A172 (cell line): ENCODE data around the gene TMEM100. TPM values are rescaled to one million over a fixed set of nuclear protein-coding genes. Genes with fewer than 3 reads are reported as not detected.

Source experiments
- DNase-seq: peaks from one replicate; pipeline ENCODE4 v3.0.0-alpha.2; 2015; ENCODE audit warnings: low spot score
- total RNA-seq: library from RNA; depleted of rRNA; stranded (reverse); fragments of >200 nt; shearing (Covaris generic); gene quantifications from 2 replicates; pipeline ENCODE4 v1.2.3, GENCODE V29; 2014; rRNA removed

TMEM100 gene, protein sequence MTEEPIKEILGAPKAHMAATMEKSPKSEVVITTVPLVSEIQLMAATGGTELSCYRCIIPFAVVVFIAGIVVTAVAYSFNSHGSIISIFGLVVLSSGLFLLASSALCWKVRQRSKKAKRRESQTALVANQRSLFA
- total RNA-seq = not detected in 2 replicates

DNA sequence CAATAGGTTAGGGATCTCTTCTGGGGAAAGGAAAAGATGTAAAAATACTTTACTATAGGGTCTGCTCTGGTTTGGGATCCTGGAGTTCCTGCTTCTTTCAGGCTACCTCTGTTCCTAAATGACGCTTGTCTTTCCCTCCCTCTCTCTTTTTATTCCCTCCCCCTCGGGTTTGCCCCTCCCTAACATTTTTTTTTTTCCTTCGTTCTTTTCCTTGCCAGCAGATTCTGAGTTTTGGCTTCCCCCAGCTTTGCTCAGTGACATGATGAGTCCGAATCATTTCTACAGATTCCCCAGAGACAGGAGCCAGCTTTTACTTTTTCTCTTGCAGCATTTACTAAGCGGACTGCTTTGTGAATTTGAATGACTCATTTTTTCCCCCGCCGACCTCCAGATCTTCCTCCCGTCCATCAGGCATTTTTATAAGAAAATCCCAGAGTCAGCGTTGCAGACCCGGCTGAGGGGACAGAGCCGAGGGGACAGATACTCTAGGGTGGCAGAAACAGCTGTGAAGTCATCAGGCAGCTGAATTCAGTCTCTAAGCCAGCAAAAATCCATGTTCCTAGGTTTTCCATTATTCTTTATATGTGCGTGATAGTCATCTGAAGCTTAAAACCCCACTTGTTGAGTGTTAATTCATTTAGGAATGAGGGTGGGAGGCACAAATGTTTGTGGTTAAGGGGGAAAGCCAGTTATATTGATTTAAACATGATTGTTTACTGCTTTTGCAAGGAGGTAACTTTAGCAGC, at the start of gene TMEM100:
TMEM100 (minus strand) TSS at position 123 of the 746 bp plus-strand sequence. CDS start 1,794 bp downstream, outside the sequence.
- DNase-seq = peak; percentile 47

DNA sequence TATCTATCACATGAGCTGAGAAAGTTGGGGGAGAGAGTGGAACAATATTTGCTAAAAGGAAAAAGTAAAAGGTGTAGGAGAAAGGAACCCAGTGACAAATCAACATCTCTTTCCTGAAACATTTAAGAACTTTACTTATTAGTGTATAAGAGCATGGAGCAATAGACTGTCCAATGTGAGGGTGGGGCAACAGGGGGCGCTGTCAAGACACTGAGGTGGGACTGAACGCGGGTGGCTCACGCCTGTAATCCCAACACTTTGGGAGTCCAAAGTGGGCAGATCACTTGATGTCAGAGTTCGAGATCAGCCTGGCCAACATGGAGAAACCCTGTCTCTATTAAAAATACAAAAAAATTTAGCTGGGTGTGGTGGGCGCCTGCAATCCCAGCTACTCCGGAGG, 49.4 kb upstream of the TMEM100 start:
- DNase-seq = no peak

DNA sequence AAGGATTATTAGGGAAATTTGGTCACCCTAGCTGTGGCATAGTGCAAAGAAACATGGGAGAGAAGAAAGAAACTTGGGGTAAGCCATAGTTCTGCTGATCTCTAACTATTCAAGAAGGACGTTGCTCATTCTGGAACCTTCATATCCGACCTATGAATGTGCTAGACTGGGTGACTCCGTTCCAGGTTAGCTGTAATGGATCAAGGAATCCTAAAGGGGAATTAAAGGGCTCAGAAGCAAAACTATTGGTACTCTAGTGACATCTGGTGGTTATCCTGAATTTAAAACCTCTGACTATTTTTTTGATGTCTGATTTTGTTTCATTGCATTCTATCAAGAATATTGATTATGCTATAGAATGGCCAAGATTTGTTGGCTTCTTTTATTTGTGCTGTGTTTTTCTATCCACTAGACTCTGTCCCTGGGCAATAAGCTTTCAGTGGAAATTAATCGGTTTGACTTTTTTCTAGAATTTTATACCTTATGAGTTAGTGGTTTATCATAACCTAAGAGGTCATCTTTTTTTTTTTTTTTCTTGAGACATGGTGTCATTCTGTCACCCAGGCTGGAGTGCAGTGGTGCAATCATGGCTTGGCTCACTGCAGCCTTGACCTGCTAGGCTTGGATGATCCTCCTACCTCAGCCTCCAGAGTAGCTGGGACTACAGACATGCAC, 47.7 kb upstream of the TMEM100 start:
- DNase-seq = peak; percentile 61

DNA sequence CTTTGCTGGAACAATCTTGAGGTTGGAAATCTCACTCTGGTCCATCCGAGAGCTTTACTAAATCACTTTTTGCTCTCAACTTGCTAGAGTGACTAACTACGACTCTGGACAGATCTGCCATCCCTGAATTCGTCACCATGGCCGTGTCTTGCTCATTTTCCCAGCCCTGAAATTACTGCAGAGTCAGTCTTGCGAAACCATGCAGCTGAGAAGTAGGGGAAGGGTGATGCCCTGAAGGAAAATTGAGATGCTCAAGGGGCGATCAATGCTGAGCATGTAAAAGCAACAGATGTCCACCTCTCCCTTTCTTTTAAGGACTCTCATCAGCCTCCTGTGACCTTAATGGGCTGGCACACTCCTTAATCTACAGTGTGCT, 46.9 kb upstream of the TMEM100 start:
- peak; percentile 27 for DNase-seq

DNA sequence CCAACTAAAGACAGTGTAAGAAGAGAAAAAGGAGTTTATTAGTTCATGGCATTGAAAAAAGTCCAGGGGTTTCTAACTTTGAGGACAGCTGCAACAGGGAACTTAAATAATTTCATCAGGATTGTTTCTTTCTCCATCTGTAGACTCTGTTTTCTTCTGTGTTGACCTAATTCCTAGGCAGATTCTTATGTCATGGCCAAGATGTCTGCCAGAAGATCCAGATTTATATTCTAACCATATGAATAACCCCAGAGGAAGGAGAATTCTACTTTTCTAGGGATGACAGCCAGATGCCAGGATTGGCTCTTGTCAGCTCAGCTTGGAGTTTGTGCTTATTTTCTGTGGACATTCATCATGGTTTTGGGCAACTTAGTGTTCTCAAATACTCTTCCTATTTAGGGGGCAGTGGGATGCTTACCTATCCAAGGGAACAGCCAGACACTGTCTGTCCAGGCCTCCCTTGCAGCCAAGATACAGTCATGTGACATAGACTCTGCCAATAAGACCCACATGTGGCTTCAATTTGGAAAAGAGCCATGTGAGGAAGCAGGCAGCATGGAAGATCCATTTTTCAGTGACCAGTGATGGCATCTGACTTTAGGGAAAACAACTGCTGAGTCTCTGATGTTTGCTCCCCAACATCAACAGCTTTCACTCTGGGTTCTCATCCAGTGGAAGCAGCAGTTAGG, 46.4 kb upstream of the TMEM100 start:
- no peak for DNase-seq

DNA sequence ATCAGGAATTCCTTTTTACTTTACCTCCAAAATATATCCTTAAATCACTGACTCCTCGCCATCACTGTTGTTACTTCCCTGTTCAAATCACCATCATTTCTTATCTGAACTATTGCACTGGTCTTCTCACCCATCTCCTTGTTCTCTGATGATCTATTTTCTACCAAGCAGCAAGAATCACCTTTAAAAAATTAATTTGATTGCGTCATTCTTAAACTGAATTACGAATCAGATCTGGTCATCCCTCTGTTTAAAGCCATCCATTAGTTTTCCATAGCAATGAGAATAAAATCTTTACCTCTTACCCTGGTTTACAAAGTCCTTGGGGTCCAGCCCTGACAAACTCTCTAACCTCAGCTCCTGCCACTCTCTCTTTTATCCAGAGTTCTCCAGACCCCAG, 42.8 kb upstream of the TMEM100 start:
- DNase-seq = no peak

DNA sequence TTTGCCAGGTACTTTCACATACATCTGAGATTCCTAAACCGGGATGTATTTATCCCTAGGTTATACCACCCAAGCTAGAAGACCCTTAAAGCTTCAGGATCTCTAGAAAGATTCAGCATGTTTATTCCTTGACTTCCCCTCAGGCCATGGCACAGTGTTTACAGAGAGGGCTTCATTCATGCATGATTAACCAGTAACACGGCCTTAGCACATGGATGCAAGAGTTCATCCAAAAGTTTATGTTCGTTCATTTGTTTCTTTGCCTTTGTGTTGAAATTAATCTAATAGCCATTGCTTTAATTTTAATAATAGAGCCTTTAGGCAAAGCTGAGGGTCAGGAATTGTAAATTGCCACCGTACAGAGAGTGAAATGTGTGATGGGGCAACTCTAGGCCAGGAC, 41.9 kb upstream of the TMEM100 start:
- DNase-seq = no peak

DNA sequence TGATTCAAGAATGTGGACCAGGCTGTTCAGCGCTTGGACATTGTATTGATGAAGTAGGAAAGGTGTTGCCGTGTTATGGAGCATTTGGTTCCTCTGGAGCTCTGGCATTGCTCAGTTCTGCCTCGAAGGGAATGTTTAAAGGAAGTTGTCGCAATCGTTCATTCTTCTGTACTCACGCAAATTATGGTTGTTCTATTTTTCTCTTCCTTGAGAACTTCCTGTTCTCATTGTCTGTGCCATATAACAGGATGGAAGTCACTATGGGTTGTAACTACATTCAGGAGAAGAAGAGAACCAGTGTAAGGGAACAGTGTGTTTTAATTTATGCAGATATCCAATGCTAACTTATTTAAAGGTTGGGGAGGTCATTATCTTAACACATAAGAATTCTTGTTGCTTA, 41.2 kb upstream of the TMEM100 start:
- DNase-seq = no peak

DNA sequence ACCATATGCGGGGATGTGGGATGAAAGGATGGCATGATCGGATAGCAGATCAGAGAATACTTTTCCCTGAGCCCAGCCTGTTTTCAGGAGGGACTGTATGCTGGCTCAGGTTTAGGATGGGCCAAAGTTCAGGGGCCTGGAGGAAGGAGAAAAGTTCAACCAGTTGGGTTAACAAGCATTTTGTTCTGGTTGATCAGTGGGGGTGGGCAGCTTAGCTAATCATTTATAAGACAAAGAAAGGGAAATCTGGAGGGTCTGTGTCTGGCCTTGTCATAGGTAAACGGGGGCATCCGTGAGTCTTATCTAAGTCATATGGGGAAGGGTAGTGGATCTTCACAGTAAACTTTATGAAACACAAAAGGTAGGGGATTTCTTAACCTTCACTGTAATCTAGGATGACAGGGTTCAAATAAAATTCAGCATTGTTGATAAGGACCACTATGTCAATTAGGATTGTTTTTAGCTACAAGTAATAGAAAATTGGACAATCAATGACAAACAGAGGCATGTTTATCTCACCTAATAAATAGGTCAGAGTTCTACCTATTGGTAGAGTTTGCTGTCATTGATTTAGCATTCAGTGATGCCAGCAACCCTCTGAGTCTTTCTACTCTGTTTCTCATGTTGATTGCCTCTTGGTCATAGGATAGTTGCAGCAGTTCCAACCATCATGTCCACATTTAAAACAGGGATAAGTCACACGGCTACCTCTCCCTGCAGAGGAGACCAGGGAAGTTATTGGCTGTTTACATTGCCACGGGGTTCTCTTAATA, 39.6 kb upstream of the TMEM100 start:
- no peak for DNase-seq

DNA sequence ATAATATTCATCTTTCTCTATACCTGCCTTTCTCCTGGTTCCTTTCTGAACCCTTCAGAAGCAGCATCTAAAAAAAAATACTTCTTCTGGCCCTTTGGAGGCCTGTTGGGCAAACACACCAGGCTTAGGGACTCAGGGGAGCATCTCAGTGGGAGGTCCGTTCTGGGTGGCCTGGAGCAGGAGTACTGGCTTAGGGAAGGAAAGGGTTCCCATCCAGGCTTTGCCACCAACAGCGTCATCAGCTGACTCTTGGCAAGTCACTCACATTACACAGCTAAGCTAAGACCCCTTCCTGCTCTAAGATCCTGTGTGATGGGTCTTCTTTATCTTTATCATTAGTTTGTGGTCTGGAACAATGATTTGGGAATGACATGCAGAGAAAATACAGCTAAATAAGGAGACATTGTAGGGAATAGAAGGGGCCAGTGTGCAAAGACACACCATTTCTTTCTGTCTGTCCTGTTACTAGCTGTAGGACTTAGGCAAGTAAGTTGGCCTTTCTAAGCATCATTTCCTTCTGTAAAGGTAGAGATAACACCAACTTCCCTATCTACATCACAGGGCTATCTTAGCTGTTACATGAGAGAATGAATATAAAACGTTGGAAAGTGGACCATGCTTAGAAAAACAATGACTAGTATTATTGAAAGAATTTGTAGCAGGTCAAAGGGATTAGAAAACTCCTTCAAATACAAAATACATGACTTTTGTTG, 38.1 kb upstream of the TMEM100 start:
- no peak for DNase-seq

DNA sequence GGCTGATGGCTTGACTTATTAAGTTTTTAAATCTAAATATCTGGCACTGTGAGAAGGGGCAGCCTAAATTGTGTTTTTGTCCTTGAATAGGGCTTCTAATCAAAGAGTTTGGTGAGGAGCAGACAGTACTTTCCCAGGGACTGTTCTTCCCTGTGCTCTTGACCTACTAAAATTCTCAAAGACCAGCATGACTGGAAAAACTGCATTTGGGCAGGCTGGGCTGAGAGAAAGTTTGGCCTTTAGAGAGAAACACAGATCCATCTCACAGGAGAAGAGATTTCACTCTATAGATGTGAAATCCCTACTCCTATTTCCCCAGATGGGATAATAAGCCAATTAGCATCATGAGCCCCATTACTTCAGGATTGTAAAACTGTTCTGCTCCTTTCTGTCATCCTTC, 35.5 kb upstream of the TMEM100 start:
- DNase-seq = no peak

DNA sequence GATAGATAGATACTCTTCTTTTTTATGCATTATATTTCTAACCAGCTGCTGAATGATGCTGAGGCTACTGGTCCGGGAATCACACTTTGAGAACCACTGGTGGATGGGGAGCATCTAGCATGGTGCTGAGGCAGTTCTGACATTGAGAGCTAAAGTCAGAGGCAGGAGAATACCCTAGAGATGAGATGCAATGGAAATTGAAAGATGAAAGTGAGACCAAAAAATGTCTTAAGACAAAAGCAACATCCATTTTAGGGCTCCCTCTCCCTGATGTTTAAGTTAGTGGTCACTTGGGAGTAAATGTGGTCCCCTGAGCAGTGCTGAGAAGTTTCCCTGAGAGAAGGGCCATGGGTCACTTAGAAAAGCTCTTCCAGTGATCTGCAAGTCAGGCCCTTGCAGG, 35.0 kb upstream of the TMEM100 start:
- DNase-seq = no peak

DNA sequence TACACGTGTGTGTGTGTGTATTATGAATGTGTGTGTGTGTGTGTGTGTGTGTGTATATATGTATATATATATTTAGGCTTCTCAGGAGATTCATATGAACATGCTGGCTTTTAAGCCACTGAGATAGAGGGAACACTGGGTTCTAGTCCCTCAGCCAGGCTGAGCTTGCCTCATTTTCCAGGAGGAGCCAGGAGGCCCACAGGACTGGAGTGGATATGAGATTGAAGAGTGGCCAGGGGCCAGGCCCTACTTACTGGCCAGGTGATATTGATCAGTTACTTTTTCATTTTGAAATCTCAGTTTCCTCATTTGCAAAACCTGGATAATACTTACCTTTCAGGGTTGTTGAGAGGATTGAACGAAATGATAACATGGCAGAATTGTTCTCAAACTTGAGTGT, 34.0 kb upstream of the TMEM100 start:
- no peak for DNase-seq

DNA sequence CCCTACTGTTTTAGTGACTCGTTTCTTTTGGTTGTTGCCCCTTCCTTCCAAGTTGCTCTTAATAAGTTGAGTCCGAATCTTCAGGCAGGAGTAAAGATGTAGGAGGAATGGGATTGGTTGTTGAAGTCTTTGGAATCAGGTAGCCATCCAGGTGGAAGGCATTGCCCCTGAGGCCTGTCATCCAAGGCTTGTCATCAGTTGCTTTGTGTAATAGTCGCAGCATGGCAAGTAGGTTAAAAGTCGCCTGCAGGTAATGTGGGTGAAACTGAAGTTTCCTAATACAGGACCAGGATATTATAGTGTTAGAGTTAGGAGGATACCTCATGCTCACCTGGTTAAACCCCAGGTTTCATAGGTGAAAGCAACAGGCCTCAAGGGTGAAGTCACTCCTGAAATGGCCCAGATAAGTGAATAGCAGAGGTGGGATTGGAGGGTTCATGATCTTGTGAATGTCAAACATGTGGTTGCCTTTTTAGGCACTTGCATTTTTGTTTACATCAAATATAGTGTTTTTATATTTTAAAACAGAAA, 29.1 kb upstream of the TMEM100 start:
- no peak for DNase-seq

DNA sequence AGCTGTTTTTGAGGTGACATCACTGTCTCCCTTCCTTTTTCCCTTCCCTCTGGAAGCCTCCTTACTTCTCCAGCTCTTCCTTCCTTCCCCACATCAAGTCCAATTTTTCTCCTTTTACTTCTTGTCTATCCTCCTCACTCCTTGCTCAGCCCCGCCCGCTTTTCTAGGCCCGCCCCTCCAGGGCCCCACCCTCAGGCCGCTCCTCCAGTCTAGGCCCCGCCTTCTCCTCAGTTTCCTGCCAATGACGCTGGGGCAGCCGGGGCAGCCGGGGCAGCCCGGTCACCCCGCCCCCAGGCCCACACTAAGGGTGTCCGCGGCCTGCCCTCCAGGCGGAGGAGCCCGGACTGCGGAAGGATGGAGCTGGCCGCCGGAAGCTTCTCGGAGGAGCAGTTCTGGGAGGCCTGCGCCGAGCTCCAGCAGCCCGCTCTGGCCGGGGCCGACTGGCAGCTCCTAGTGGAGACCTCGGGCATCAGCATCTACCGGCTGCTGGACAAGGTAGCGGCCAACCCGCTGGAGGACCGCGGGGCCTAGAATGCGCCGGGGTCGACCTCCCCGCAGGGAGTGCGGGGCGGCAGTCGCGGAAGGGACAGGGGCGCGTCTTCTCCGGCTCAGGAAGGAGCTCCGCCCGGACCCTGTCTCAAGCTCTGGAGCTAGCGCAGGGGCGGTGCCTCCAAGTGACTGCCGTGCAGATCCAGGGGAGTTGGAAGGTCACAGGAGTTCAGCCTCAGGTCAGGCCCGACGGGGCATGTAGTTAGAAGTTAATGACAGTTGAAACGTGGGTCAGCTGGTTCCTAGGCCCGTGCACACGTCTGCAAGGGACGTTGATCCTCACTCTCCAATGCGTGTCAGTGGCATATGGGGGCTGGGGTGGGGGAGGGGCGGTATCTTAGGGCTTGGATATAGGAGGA, 28.3 kb upstream of the TMEM100 start, which contains the start of gene PCTP:
PCTP (plus strand) TSS at position 302 of the 908 bp plus-strand sequence; CDS start at position 355, 53 bp downstream.
- DNase-seq = peak; percentile 91

DNA sequence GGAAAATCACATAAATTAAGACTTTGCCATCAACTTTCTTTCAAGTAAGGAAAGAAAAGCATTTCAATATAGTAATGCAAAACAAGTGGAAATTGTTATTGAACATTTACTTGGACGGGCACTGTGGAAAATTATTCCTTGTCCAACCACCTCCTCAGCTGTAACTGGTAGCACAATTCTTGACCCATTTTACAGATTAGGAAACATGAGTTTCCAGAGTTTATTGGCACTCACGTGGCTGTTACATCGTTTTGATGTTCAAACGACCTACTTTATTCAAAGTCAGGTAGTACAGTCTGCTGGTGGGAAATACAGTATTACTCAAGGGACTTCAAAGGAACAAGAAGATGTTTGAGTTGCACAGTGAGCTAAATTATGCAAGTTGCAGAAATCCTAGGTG, 27.3 kb upstream of the TMEM100 start:
- no peak for DNase-seq

DNA sequence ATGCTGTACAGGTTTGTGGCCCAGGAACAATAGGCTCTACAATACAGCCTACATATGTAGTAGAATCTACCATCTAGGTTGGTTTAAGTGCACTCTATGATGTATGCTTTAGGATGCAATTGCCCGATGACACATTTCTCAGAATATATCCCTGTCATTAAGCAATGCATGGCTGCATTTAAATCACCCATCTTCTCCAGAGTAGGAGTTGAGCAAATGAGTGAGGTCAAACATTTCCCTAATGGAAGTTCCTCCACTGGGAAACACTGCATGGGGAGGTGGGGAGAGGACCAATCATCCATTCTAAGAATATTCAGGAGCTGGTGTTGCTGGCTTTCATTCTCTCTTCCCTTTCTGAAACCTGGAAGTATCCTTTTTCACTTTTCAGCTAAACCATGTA, 26.2 kb upstream of the TMEM100 start:
- DNase-seq = no peak

DNA sequence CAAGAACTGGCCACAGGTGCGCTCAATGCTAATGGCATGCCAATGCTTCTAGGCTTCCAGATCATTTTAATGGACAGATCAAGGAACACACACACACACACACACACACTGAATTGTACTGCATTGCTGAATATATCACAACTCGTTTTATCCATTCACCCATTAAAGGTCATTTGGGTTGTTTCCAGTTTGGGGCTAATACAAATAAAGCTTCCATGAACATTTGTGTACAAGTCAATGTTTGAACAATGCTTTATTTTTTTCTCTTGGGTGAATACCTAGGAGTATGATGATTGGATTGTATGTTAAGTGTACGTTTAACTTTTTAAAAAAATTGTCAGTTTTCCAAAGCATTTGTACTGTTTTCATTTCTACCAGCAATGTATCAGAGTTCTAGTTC, 24.5 kb upstream of the TMEM100 start:
- DNase-seq = no peak

DNA sequence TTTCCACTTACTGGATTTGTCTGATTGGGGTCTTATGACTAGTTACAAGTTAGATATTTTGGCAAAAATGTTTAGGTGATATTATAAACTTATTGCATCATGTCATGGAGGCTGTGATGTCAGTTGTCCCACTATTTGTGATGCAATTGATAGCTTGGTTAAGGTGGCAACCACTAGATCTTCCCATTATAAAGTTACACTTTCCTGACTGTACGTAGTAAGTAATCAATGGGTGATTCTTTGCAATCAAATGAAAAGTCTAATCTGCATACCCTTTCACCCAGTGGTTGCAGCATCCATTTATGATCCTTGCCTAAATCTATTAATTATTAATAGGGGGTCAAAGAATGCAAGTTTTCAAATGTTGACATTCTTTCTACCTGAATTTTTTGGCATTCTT, 23.8 kb upstream of the TMEM100 start:
- DNase-seq = no peak

DNA sequence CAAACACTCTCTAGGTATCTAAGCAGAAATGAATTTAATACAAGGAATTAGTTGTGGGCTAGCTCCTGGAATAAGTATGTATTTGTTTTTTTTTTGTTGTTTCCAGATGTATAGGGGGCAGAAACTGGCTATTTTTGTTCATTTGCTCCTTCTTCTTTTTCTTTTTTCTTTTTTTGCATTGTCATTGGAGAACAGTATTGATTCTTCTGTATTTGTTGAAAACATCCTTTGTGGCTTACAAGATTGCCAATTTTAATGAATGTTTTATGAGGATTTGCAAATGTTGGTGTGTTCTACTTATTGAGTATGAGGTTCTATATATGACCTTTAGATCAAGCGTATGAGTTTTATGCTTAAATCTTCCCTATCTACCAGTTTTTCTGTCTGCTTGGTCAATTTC, 22.6 kb upstream of the TMEM100 start:
- DNase-seq = no peak
